ENCODE measurements around the gene STARD3.

The STARD3 gene

GRCh38 chr17:39661744-39662541, 25.0 kb downstream of the STARD3 start:
- DNase-seq: no peak

GRCh38 chr17:39662551-39663339, 25.8 kb downstream of the STARD3 start:
- no peak for DNase-seq

- DNase-seq: no peak
Observed at GRCh38 chr17:39663340-39663687, 26.4 kb downstream of the STARD3 start.

DNA sequence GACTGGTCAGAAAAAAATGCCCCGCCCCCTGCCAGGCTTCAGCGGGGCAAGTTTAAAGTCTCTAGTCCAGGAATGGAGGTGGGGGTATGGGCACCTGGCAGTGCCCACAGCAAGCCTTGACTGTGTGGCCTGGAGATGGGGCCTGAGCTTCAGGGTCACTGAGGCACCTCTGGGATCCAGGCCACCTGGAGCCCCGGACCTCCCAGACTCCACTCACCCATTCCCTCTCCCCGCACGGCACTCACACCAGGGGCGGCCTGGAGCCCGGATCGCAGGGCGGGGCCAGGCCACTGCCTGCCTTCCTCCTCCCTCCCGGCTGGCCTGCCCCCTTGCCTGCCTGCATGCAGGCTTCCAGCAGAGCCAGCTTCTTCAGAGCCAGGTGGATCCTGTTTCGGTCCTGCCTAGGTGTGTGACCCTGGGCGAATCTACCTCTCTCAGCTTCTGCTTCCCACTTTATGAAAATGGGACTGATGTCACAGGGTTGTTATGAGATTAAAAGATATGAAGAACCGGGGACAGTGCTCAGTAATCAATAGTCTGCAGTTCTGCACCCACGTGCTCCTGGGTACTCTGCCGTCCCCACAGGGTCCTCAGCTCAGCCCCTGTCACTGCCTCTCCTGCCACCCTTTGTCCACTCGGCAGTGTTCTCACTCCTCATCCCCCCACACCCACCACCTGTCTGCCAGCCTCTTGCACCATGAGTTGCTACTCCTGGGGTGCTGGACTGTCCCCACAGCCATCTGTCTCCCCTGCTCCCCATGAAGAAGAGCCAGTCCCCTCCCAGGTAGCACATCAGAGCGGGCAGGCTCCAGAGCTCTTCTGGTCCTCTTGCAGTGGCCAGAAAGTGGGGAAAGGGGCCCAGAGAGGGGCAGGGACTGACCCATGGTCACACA, 27.0 kb downstream of the STARD3 start:
- DNase-seq: no peak

- no peak for DNase-seq
Observed at GRCh38 chr17:39664581-39665561, 27.9 kb downstream of the STARD3 start, which contains the start of gene TCAP. TSS of gene TCAP (plus strand) at chr17:39665349. CDS start at chr17:39665360, 11 bp downstream.

DNA sequence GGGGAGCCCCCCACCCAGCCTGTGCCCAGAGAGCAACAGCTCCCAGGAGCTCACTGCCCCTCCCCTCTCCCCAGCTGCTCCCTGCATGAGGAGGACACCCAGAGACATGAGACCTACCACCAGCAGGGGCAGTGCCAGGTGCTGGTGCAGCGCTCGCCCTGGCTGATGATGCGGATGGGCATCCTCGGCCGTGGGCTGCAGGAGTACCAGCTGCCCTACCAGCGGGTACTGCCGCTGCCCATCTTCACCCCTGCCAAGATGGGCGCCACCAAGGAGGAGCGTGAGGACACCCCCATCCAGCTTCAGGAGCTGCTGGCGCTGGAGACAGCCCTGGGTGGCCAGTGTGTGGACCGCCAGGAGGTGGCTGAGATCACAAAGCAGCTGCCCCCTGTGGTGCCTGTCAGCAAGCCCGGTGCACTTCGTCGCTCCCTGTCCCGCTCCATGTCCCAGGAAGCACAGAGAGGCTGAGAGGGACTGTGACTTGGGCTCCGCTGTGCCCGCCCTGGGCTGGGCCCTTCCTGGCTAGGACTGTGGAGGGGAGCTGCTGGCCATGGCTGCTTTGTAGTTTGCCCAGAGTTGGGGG, 28.8 kb downstream of the STARD3 start:
- DNase-seq: no peak

- DNase-seq: no peak
Observed at GRCh38 chr17:39666231-39666600, 29.3 kb downstream of the STARD3 start.

DNA sequence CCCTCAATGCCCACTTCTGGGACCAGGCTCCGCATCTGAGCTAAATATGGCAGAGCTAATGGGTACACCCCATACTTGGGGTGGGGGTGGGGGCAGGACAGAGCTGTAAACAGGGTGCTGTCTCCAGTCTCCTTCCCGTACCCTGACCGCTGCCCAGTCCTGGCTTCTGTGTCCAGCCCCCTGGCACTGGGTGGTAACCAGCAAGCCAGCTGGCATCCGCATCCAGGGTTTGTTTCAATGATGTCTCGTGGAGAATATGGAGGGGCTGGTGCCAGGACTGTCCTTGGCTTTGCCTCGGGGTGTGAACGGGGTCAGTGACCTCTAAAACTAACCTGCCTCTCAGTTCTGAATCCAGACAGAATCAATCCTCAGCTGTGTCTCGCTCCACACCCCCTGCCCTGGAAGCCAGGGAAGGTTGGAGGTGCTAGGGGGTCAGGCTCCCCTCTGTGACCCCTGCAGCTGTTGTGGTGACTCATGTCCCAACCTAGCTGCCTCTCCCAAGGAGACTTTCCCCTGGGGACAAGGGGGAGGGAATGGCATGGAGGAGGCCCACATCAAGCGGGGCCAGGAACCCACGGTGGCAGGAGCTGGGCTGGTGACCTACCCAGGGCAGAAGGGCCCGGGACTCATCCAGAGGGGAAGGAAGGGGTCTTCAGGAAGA, 29.8 kb downstream of the STARD3 start:
- DNase-seq: no peak

- DNase-seq: no peak
Observed at GRCh38 chr17:39667262-39667944, 30.5 kb downstream of the STARD3 start.

- peak; percentile 74 for DNase-seq
Observed at GRCh38 chr17:39667945-39668924, 31.3 kb downstream of the STARD3 start, which contains the start of gene PNMT. TSS of gene PNMT (plus strand) at chr17:39668453. CDS start at chr17:39668476, 23 bp downstream.

DNA sequence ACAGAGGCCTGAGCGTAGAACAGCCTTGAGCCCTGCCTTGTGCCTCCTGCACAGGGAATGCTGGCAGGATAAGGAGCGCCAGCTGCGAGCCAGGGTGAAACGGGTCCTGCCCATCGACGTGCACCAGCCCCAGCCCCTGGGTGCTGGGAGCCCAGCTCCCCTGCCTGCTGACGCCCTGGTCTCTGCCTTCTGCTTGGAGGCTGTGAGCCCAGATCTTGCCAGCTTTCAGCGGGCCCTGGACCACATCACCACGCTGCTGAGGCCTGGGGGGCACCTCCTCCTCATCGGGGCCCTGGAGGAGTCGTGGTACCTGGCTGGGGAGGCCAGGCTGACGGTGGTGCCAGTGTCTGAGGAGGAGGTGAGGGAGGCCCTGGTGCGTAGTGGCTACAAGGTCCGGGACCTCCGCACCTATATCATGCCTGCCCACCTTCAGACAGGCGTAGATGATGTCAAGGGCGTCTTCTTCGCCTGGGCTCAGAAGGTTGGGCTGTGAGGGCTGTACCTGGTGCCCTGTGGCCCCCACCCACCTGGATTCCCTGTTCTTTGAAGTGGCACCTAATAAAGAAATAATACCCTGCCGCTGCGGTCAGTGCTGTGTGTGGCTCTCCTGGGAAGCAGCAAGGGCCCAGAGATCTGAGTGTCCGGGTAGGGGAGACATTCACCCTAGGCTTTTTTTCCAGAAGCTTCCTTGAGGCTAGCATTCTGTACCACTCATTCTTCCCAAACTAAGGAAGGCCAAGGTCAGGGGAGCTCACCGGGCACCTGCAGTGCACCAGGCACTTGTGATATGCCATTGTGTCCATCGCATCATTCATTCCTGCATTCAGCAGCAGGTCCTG, 33.2 kb downstream of the STARD3 start:
- DNase-seq: no peak

GRCh38 chr17:39670746-39671145, 33.8 kb downstream of the STARD3 start:
- DNase-seq: no peak

DNA sequence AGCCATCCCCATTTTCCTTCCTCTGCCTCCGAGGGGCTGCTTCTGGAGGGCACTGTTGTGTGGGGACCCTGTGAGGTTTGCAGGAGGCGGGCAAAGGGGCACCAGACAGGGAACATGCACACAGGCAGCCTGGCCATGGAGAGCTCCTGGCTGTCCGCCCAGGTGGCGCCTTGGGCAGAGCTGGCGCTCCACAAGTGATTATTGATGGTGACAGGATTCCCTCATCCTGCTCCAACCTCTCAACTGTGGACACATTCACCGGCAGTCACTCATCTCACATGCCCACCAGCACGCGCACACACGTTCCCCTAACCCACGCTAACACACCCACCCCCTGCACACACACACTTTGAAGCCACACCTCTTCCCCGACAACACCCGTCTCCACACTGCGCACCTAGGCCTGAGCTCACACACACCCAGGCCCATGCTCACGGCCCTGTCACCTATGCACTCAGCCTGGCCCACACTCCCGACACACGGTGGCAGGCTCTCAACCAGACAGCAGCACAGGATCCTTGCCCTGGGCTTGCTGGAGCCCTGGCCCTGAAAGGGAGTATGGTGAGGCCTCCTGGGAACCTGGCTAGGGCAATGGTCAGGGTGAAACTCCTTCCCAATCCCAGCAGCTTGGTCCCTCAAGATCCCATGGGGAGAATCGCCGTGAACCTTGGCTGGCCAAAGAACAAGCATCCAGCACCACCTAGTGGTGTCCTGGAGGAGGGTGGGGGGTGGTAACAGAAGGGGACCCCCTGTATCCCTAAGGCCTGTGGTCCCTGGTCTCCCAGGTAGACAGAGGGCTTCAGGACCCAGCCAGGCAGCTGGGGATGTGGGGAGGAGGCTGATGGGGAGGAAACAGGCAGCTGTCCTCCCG, 34.9 kb downstream of the STARD3 start:
- DNase-seq: no peak

DNA sequence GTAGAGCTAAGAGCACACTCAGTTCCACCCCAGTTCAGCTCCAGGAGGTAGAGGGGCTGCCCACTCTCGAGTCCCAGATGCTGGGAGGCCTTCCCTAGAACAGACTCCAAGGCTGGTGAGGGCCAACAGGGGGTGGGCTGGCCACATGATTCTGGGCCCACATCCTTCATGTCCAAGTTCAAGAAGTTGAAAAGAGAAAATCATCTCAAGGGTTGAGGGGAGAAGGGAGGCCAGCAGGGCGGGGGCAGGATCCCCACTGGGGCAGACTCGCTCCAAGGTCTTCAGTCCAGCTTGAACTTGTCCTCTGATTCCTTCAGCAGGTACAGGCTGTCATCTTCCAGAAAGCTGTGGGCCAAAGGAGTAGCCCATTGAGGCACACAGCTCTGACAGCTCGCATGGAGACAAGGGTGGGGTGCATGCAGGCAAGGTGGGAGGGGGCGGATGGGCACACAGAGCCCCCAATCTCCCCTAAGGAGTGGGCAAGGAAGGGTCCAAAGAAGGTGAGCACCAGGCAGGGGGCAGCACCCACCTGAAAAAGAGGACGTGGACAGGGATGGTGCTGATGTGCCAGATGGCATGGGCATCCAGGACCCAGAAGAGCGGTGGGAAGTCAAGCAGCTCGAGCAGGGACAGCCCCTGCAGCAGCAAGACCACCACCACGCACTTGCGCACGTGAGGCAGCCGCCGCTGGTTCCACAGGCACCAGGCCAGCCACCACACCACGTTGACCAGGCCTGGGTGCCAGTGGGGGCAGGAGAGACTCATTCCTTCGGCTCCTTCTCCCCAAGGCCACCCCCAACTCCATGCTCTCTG, 35.8 kb downstream of the STARD3 start:
- no peak for DNase-seq

DNA sequence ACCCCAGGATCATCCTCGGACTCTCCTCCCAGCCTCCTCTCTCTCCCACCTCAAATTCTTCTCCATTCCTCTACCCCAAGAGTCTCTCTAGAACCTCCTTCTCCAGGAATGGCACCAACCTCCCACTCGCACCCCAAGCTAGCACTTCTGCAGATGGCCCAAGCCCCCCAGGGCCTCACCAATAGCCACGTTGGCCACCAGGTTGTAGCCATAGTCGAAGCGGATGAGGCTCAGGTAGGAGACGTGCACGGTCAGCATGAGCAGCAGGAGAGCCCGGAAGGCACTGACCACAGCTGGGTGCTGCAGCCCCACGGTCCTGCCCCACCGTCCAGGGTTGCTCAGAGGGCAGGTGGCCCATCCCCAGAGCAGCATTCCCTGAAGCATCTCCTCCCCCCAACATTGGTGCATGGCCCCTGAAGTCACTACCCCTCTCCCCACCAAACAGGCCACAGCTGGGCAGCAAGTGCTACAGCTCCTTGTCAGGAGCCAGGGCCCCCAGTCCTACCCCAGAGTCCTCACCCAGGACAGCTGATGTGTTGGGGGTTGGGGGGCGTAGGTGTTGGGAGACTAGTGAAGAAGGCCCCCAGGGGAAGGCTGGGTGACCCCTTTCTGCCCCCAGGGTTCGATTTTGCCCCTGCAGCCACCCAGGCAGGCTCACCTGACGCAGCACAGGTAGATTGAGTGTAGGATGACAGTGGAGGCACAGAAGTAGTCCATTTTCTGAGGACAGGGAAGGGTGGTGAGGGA, 36.6 kb downstream of the STARD3 start:
- DNase-seq: no peak
